Neural cell (in vitro differentiated cells): Measurements from ENCODE around the gene DPF3. TPM values are rescaled to one million over a fixed set of nuclear protein-coding genes. Genes with fewer than 3 reads are reported as not detected.

Experiments used
- H2AFZ ChIP-seq: fragments of 200-600, 300-800 bp; sonication (generic), shearing (Covaris generic); 2 replicates; pipeline ENCODE4 v1.6.0; 2014; ENCODE audit warnings: low read depth, mild to moderate bottlenecking, antibody characterized with exemption, low read length, moderate library complexity
- H3F3A ChIP-seq: fragments of 200-600 bp; shearing (Covaris generic); 2 replicates; pipeline ENCODE4 v1.6.1; 2016; ENCODE audit warnings: mild to moderate bottlenecking, moderate library complexity, mixed read lengths, antibody characterized with exemption, low read length; ENCODE audit not compliant: insufficient read depth, poor library complexity, severe bottlenecking
- H3K27ac ChIP-seq: fragments of 200-600, 300-800 bp; sonication (generic), shearing (Covaris generic); 2 replicates; pipeline ENCODE4 v1.5.1; 2014; ENCODE audit warnings: mild to moderate bottlenecking, low read length, moderate library complexity
- H3K27me3 ChIP-seq: fragments of 300-800, 200-600 bp; sonication (generic), shearing (Covaris generic); 2 replicates; pipeline ENCODE4 v1.6.0; 2014; ENCODE audit warnings: mild to moderate bottlenecking, low read depth, low read length, moderate library complexity; ENCODE audit not compliant: insufficient read depth
- H3K36me3 ChIP-seq: fragments of 300-800, 200-600 bp; sonication (generic), shearing (Covaris generic); 2 replicates; pipeline ENCODE4 v1.5.1; 2014; ENCODE audit warnings: mild to moderate bottlenecking, antibody characterized with exemption, low read length, moderate library complexity; ENCODE audit not compliant: insufficient read depth
- H3K4me2 ChIP-seq: fragments of 300-800, 200-600 bp; sonication (generic), shearing (Covaris generic); 2 replicates; pipeline ENCODE4 v1.6.0; 2014; ENCODE audit warnings: mild to moderate bottlenecking, low read length
- H3K4me3 ChIP-seq: fragments of 300-800, 200-600 bp; sonication (generic), shearing (Covaris generic); 2 replicates; pipeline ENCODE4 v1.5.1; 2014; ENCODE audit warnings: mild to moderate bottlenecking, low read length, moderate library complexity
- H3K79me2 ChIP-seq: fragments of 200-600 bp; shearing (Covaris generic); replicated peaks from 2 replicates; pipeline ENCODE4 v1.6.0; 2014; ENCODE audit warnings: mild to moderate bottlenecking, low read length, moderate library complexity; ENCODE audit not compliant: insufficient read depth
- H3K9ac ChIP-seq: fragments of 300-800, 200-600 bp; sonication (generic), shearing (Covaris generic); 2 replicates; pipeline ENCODE4 v1.6.1; 2016; ENCODE audit warnings: mild to moderate bottlenecking, low read length, mixed read lengths
- H3K9me2 ChIP-seq: fragments of 200-600 bp; shearing (Covaris generic); 2 replicates; pipeline ENCODE4 v1.6.1; 2016; ENCODE audit warnings: mild to moderate bottlenecking, low read length, mixed read lengths; ENCODE audit not compliant: insufficient read depth
- H3K9me3 ChIP-seq: fragments of 200-600, 300-800 bp; sonication (generic), shearing (Covaris generic); 2 replicates; pipeline ENCODE4 v1.6.1; 2016; ENCODE audit warnings: mild to moderate bottlenecking, mixed run types, low read length, moderate library complexity, mixed read lengths
- H4K20me1 ChIP-seq: fragments of 200-600 bp; shearing (Covaris generic); 2 replicates; pipeline ENCODE4 v1.6.1; 2016; ENCODE audit warnings: mild to moderate bottlenecking, mixed run types; ENCODE audit not compliant: insufficient read depth
- EP300 ChIP-seq: fragments of 450-650 bp; conservative IDR thresholded peaks from 2 replicates; pipeline ENCODE4 v1.6.1; 2014; ENCODE audit warnings: antibody characterized with exemption, mild to moderate bottlenecking, moderate library complexity; ENCODE audit not compliant: poor library complexity, severe bottlenecking
- EZH2 ChIP-seq: fragments of 200-600, 300-800 bp; shearing (Covaris generic), sonication (generic); IDR thresholded peaks from 2 replicates; pipeline ENCODE4 v1.6.1; 2014; ENCODE audit warnings: antibody characterized with exemption, low read length, borderline replicate concordance, mild to moderate bottlenecking; ENCODE audit not compliant: insufficient read depth, poor library complexity, severe bottlenecking
- MXI1 ChIP-seq: fragments of 450-650 bp; conservative IDR thresholded peaks from 2 replicates; pipeline ENCODE4 v1.6.1; 2014; ENCODE audit warnings: antibody characterized with exemption, mild to moderate bottlenecking; ENCODE audit not compliant: poor library complexity, severe bottlenecking
- POLR2AphosphoS5 ChIP-seq: IDR thresholded peaks from 2 replicates; pipeline ENCODE4 v1.6.1; 2012
- RAD21 ChIP-seq: fragments of 450-650 bp; conservative IDR thresholded peaks from 2 replicates; pipeline ENCODE4 v1.6.1; 2014; ENCODE audit warnings: antibody characterized with exemption, mild to moderate bottlenecking, moderate library complexity
- SMC3 ChIP-seq: fragments of 450-650 bp; conservative IDR thresholded peaks from 2 replicates; pipeline ENCODE4 v1.6.1; 2014; ENCODE audit warnings: antibody characterized with exemption, mild to moderate bottlenecking, moderate library complexity; ENCODE audit not compliant: poor library complexity
- TAF1 ChIP-seq: IDR thresholded peaks from 2 replicates; pipeline ENCODE4 v1.6.1; 2012; ENCODE audit warnings: low read depth
- polyA plus RNA-seq: library from polyadenylated mRNA; depleted of rRNA; stranded (reverse); fragments of >200 nt; gene quantifications from 2 replicates; pipeline ENCODE4 v1.2.3, GENCODE V29; 2014
- TF ChIP-seq, protein P1 (sequence below): IDR thresholded peaks from 2 replicates; pipeline ENCODE4 v1.6.1; 2012; ENCODE audit warnings: borderline replicate concordance
- TF ChIP-seq, protein P2 (sequence below): fragments of 450-650 bp; IDR thresholded peaks from 2 replicates; pipeline ENCODE4 v1.5.1; 2014; ENCODE audit warnings: antibody characterized with exemption, mild to moderate bottlenecking, moderate library complexity; ENCODE audit not compliant: poor library complexity, severe bottlenecking

DPF3 gene
- polyA plus RNA-seq, 1 donor from 2014 or later, result 2.9 TPM

DNA sequence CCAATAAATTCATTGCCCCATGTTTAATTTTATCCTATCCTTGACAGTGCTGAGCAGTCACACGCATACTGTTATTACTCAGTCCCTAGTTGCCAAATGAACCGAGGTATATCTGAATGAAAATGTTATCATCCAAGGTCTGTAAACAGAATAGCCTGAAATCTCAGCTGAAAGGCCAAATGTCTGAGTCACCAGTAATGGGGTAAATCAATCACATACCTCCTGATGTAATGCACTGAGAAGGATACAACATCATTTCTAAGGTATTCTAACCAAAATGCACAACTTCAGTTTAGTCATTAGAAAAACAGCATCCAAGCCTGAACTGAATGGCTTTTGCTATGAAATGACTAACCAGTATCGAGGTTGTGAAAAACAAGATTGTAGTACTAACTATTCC is 228.6 kb downstream of the DPF3 start:
- no peak overlapping the region for H3K4me3 ChIP-seq
- no peak overlapping the region for H3K4me2 ChIP-seq
- no peak overlapping the region for H3K27ac ChIP-seq
- no peaks in the 10 kb centered on the region for H4K20me1 ChIP-seq
- no peak overlapping the region for H3K9ac ChIP-seq
- no peaks in the 10 kb centered on the region for H3K36me3 ChIP-seq
- H2AFZ ChIP-seq, result no peak overlapping the region
- H3K9me2 ChIP-seq, result no peaks in the 10 kb centered on the region
- H3K9me3 ChIP-seq, result no peaks in the 10 kb centered on the region
- no peaks in the 10 kb centered on the region for H3F3A ChIP-seq
- no peak for TF ChIP-seq SMC3
- no peak for TF ChIP-seq EZH2
- H3K27me3 ChIP-seq, result no peaks in the 10 kb centered on the region
- no peaks in the 10 kb centered on the region for H3K79me2 ChIP-seq

- Histone ChIP-seq H3K9ac (no peak overlapping the region), H3K9me2 (no peaks in the 10 kb centered on the region), H3K79me2 (no peaks in the 10 kb centered on the region), H3F3A (no peaks in the 10 kb centered on the region), H3K9me3 (no peaks in the 10 kb centered on the region), H2AFZ (no peak overlapping the region), H3K27ac (no peak overlapping the region), H3K4me2 (no peak overlapping the region), H3K36me3 (no peaks in the 10 kb centered on the region), H3K4me3 (no peak overlapping the region), H3K27me3 (no peaks in the 10 kb centered on the region), H4K20me1 (no peaks in the 10 kb centered on the region)
- TF ChIP-seq POLR2AphosphoS5 (no peak), MXI1 (no peak), EZH2 (no peak), SMC3 (no peak), RAD21 (no peak), EP300 (no peak), TAF1 (no peak)
- TF ChIP-seq, protein P1, sequence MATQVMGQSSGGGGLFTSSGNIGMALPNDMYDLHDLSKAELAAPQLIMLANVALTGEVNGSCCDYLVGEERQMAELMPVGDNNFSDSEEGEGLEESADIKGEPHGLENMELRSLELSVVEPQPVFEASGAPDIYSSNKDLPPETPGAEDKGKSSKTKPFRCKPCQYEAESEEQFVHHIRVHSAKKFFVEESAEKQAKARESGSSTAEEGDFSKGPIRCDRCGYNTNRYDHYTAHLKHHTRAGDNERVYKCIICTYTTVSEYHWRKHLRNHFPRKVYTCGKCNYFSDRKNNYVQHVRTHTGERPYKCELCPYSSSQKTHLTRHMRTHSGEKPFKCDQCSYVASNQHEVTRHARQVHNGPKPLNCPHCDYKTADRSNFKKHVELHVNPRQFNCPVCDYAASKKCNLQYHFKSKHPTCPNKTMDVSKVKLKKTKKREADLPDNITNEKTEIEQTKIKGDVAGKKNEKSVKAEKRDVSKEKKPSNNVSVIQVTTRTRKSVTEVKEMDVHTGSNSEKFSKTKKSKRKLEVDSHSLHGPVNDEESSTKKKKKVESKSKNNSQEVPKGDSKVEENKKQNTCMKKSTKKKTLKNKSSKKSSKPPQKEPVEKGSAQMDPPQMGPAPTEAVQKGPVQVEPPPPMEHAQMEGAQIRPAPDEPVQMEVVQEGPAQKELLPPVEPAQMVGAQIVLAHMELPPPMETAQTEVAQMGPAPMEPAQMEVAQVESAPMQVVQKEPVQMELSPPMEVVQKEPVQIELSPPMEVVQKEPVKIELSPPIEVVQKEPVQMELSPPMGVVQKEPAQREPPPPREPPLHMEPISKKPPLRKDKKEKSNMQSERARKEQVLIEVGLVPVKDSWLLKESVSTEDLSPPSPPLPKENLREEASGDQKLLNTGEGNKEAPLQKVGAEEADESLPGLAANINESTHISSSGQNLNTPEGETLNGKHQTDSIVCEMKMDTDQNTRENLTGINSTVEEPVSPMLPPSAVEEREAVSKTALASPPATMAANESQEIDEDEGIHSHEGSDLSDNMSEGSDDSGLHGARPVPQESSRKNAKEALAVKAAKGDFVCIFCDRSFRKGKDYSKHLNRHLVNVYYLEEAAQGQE, result no peak
- TF ChIP-seq, protein P2, sequence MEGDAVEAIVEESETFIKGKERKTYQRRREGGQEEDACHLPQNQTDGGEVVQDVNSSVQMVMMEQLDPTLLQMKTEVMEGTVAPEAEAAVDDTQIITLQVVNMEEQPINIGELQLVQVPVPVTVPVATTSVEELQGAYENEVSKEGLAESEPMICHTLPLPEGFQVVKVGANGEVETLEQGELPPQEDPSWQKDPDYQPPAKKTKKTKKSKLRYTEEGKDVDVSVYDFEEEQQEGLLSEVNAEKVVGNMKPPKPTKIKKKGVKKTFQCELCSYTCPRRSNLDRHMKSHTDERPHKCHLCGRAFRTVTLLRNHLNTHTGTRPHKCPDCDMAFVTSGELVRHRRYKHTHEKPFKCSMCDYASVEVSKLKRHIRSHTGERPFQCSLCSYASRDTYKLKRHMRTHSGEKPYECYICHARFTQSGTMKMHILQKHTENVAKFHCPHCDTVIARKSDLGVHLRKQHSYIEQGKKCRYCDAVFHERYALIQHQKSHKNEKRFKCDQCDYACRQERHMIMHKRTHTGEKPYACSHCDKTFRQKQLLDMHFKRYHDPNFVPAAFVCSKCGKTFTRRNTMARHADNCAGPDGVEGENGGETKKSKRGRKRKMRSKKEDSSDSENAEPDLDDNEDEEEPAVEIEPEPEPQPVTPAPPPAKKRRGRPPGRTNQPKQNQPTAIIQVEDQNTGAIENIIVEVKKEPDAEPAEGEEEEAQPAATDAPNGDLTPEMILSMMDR, result no peak
Observed at GRCh38 chr14:72664651-72665050, 229.2 kb downstream of the DPF3 start.
